Stimulated activated CD4-positive, alpha-beta T cell treated with anti-CD3 and anti-CD28 coated beads, Interleukin-1b, Interleukin-23, amount 100 ng/mL, for 24 hours (primary cell): ENCODE data around the gene OPCML.

Experiments used
- DNase-seq, 4 experiments: peaks; one replicate each; pipeline ENCODE4 v3.0.0-alpha.2; 2020; ENCODE audit warnings: low read depth in 4 of 4, low spot score in 1 of 4

OPCML gene

DNA sequence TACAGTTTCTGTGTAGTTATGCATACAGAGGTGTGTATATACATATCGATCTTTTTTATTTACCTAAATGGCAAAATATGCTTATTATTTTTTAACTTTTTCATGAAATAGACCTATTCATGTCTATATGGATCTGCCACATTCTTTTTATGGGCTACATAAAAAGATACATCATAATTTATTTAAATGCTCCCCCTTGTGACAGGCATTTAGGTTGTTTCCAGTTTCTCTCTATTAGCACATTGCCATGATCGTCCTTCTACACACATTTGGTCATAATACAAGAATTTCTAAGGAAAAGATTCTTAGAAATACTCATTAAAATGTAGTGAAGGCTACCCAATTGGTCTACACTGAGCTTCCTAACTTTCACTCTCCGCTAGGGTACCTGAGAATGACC is 1067.4 kb downstream of the OPCML start:
- DNase-seq: no peak

DNA sequence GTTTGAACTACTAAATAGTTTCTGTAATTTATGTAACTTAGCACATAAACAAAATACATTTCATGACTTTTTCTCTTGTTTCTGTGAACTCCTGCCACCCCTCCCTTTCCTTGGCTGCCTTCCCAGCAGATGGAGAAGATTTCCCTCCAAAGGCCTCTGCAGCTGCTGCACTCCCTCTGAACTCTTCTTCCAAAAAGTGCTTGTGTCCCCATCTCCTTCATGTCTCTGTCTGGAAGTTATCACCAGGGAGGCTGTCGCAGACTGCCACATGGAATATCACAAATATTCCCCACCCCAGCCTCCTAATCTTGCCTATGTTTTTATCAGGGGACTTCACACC is 1068.3 kb downstream of the OPCML start:
- DNase-seq: no peak

- no peak for DNase-seq
Measured at GRCh38 chr11:132463295-132464002, 1068.9 kb downstream of the OPCML start.

DNA sequence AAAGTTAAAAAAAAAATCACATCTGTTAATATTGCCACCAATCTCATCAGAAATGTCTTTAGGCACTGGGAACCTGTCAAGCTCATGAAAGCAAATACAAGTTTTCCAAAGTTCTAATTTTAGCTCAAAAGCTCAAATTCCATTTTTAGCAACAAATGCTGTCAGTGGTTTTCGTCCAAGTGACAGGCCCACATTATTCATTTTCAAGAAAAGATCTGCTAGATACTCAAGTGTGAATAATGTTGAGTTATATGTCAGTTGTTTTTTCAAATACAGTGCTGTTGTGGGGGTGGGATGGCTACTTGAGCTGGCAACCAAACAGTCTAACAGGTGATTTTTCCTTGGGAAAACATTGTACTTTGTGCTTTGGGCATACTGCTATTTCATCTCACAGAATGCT is 1072.6 kb downstream of the OPCML start:
- no peak for DNase-seq

DNA sequence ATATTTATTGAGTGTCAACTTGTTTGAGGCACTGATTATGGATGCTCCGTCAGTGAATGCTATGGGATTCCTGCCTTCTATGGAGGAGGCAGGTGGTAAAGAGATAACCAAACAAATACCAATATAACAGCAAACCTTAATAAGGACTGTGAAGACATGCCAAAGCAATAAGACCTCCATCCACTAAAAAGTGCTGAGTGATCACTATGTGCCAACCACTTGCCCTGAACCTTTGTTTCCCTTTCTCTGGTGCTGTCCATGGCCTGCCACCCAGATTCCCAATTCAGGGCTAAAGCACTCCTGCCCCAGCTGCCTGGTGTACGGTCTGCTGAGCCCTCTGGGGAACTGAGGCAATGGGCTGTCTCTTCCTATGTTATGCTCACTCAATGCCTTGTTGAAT is 1074.9 kb downstream of the OPCML start:
- no peak for DNase-seq

GRCh38 chr11:132456751-132457328 is 1075.5 kb downstream of the OPCML start:
- no peak for DNase-seq

GRCh38 chr11:132455044-132455443 is 1077.3 kb downstream of the OPCML start:
- no peak for DNase-seq

DNA sequence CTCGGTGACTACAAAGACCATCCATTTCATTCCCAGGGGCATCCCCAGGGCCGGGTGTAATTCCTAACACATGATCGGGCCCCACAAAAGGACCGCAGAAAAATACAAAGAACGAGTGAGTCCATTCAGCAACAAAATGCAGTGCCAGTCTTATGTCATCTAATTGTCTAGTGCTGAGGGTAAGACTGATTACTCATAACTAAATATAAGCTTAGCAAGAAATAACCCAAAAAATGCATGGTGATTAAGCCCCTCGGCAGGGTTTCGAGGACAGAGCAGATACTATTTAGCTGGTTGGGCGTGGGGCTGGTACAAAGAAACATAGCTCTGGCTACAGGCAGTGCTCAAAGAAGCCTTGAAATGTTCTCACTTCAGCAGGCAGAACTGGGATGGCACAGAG is 1078.9 kb downstream of the OPCML start:
- no peak for DNase-seq

GRCh38 chr11:132452616-132453015 is 1079.7 kb downstream of the OPCML start:
- DNase-seq: no peak

DNA sequence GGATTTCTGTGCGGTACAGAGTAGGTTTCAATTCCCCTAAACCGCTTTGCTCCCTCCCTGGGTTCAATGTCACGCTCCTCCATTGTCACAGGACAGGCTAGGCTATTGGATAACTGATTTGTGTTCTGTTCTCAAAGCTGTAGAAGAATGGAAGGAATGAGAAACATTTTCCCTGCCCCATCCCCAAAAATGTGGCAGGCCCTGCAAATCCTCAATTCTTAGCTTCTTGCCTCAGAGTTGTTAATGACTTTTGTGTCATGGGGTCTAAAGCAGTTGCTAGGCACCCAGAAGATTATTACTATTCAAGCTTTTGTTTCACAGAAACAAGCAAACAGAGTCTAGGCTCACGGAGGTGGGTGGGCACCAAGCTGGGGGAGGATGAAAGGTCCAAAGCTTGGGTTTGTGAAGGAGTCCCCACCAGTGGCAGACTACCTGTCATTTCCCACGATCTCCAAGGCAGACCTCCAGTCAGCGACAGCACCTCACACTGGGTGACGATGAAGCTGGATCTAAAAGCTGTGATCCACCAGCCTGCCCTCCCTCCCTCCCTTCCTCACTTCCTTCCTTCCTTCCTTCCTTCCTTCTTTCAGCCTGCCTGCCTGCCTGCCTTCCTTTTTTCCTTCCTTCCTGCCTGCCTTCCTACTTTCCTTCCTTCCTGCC is 1080.2 kb downstream of the OPCML start:
- DNase-seq: no peak

- DNase-seq: no peak
Measured at GRCh38 chr11:132450631-132451030, 1081.7 kb downstream of the OPCML start.

DNA sequence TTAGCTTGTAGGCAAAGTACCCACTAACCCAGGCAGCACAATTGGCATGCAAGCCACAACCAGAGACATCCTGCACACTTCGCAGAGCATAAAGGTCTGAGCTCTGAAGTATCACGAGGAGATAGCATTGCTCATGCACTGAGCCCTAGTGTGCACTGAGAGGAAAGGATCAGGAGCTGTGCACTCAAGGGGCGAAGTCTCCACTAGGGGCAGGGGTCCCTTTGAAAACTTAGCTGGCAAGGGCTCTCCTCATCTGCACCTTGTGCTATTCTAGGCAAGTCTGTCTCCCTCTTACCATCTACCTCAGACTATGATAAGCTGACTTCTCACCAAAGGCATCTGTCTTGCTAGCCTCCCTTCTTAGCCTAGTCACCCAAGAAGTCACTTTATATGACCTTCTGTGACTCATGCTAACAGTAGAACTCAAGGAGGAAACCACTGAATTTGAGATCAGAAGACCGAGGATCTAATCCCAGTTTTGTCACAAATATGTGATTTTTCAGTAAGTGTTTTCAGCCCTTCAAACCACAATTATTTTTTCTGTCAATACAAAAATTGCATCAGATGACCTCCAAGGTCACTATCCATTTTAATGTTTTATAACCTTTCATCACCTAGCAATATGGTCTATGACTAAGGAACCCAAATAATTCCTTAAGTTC is 1083.8 kb downstream of the OPCML start:
- no peak for DNase-seq

- no peak for DNase-seq
Measured at GRCh38 chr11:132447761-132448160, 1084.5 kb downstream of the OPCML start.

- no peak for DNase-seq
Measured at GRCh38 chr11:132445859-132446291, 1086.4 kb downstream of the OPCML start.

GRCh38 chr11:132444911-132445310 is 1087.4 kb downstream of the OPCML start:
- DNase-seq: no peak

GRCh38 chr11:132439711-132440255 is 1092.5 kb downstream of the OPCML start:
- DNase-seq: no peak

DNA sequence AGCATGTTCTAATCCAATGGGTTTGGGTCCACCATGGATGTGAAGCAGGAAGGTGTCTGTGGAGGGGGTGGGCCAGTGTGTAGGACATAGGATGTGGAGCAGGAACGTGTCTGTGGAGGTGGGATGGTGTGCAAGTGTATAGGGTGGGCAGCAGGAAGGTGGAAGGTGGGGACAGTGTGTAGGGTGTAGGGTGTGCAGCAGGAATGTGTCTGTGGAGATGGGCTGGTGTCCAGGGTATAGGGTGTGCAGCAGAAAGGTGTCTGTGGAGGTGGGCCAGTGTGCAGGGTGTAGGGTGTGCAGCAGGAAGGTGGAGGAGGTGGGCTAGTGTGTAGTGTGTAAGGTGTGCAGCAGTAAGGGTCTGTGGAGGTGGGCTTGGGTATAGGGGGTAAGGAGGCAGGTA is 1093.9 kb downstream of the OPCML start:
- DNase-seq: no peak

GRCh38 chr11:132430429-132431062 is 1101.8 kb downstream of the OPCML start:
- DNase-seq: no peak

DNA sequence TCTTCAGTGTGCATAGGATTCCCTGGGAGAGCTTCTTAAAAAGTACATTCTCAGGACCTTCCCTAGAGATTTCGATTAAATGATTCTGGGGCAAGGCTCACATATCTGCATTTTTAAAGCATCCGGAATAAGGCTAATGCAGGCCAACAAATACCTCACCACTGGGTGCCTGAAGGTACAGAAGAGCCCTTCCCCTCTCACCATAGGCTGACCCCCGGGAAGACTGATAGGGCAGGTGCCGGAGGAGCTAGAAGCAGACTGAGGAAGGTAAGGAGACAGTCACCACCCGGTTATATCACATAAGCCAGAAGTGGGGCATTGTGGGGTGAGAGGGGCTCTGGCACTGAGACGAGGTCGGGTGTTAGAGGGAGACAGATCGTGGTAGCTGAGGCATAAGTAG is 1102.6 kb downstream of the OPCML start:
- no peak for DNase-seq

DNA sequence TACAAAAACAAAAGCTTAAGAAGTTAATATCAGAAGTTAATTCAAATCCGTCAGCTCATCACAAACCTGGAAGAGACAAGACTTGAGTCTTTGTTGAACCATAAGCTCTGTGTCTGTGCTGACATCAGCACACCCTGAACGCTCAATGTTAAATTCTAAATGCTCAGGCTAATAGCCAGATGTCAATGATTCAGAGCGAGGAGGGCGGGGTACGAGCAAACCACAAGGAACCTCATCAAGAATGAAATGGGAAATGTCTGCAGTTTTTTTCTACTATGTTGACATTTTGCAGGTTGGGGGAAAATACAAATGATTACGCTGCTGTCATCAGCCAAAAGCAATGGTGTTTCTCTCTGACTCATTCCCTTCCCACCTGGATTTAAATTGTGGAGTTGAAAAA is 1104.7 kb downstream of the OPCML start:
- DNase-seq: no peak

- no peak for DNase-seq
Measured at GRCh38 chr11:132424433-132424832, 1107.9 kb downstream of the OPCML start.
